ENCODE results near the gene HSD17B8. TPM values are rescaled to one million over a fixed set of nuclear protein-coding genes. Genes with fewer than 3 reads are reported as not detected.

Gene HSD17B8
- total RNA-seq, 1 donor from 2014 or later, result 13.3 TPM

- no peaks in the 10 kb centered on the region for H3K36me3 ChIP-seq
Measured at GRCh38 chr6:33177552-33178446, 26.7 kb upstream of the HSD17B8 start.

GRCh38 chr6:33178755-33179475, 25.5 kb upstream of the HSD17B8 start:
- no peak for TF ChIP-seq CTCF (IDR thresholded peaks at IDR 0.05)
- no peak for DNase-seq

More at GRCh38 chr6:33177552-33178446, 26.7 kb upstream of the HSD17B8 start:
- intact Hi-C loops (cut with DNase I), result no loop called here
- no peak for ATAC-seq
- Histone ChIP-seq H3K27ac (no peak overlapping the region), H3K4me1 (no peaks in the 10 kb centered on the region), H3K4me3 (no peak overlapping the region), H3K9me3 (no peaks in the 10 kb centered on the region), H3K27me3 (ENCODE audit: low read depth) (no peaks in the 10 kb centered on the region)
- no peak for TF ChIP-seq CTCF (IDR thresholded peaks at IDR 0.05)
- no peak for DNase-seq

GRCh38 chr6:33181141-33181540, 23.3 kb upstream of the HSD17B8 start:
- Histone ChIP-seq H3K9me3 (no peaks in the 10 kb centered on the region), H3K4me3 (no peak overlapping the region), H3K36me3 (no peaks in the 10 kb centered on the region), H3K27me3 (ENCODE audit: low read depth) (no peaks in the 10 kb centered on the region), H3K27ac (no peak overlapping the region), H3K4me1 (no peaks in the 10 kb centered on the region)
- DNase-seq (no peak), ATAC-seq (no peak)
- no peak for TF ChIP-seq CTCF (IDR thresholded peaks at IDR 0.05)
- intact Hi-C loops (cut with DNase I), result no loop called here

More at GRCh38 chr6:33178755-33179475, 25.5 kb upstream of the HSD17B8 start:
- Histone ChIP-seq H3K27me3 (ENCODE audit: low read depth) (no peaks in the 10 kb centered on the region), H3K27ac (no peak overlapping the region), H3K4me1 (no peaks in the 10 kb centered on the region), H3K36me3 (no peaks in the 10 kb centered on the region), H3K9me3 (no peaks in the 10 kb centered on the region), H3K4me3 (no peak overlapping the region)
- intact Hi-C loops (cut with DNase I), result no loop called here
- no peak for ATAC-seq

- TF ChIP-seq CTCF (IDR thresholded peaks at IDR 0.05), result no peak
- H3K4me1 ChIP-seq, result no peaks in the 10 kb centered on the region
- H3K27me3 ChIP-seq (ENCODE audit: low read depth), result no peaks in the 10 kb centered on the region
- no peak overlapping the region for H3K4me3 ChIP-seq
- no peak for ATAC-seq
- no peaks in the 10 kb centered on the region for H3K9me3 ChIP-seq
- no peak for DNase-seq
- intact Hi-C loops (cut with DNase I), result no loop called here
- peak overlapping the region; percentile 8 for H3K27ac ChIP-seq
- no peaks in the 10 kb centered on the region for H3K36me3 ChIP-seq
Measured at GRCh38 chr6:33183071-33183683, 21.3 kb upstream of the HSD17B8 start.

GRCh38 chr6:33185190-33185589, 19.3 kb upstream of the HSD17B8 start:
- Histone ChIP-seq H3K4me1 (no peaks in the 10 kb centered on the region), H3K27me3 (ENCODE audit: low read depth) (peaks cover 8% of the 10 kb centered on the region), H3K36me3 (no peaks in the 10 kb centered on the region), H3K27ac (no peak overlapping the region), H3K9me3 (no peaks in the 10 kb centered on the region), H3K4me3 (no peak overlapping the region)
- ATAC-seq, result no peak
- TF ChIP-seq CTCF (IDR thresholded peaks at IDR 0.05), result no peak
- intact Hi-C loops (cut with DNase I), result no loop called here
- DNase-seq, result no peak

All from lower lobe of right lung (tissue), 2 donors.